Measurements from ENCODE around the gene RPRML.

DNA sequence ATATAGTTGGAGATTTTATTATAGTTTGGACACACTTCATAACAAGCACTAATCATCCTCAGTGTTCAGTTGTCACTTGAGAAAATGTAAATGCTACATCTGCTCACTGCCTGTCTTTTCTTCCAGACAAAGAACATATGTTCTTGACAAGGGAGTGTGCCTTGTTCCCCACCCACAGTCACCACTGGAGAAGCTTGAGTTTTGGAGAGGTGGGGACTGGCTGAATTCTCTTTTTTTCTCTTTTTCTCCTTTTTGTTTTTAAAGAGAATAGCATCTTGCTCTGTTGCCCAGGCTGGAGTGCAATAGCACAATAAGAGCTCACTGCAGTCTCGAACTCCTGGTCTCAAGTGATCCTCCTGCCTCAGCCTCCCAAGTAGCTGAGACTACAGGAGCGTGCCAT lies 15.5 kb downstream of the RPRML start:
- TF ChIP-seq, protein P1, sequence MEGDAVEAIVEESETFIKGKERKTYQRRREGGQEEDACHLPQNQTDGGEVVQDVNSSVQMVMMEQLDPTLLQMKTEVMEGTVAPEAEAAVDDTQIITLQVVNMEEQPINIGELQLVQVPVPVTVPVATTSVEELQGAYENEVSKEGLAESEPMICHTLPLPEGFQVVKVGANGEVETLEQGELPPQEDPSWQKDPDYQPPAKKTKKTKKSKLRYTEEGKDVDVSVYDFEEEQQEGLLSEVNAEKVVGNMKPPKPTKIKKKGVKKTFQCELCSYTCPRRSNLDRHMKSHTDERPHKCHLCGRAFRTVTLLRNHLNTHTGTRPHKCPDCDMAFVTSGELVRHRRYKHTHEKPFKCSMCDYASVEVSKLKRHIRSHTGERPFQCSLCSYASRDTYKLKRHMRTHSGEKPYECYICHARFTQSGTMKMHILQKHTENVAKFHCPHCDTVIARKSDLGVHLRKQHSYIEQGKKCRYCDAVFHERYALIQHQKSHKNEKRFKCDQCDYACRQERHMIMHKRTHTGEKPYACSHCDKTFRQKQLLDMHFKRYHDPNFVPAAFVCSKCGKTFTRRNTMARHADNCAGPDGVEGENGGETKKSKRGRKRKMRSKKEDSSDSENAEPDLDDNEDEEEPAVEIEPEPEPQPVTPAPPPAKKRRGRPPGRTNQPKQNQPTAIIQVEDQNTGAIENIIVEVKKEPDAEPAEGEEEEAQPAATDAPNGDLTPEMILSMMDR (IDR thresholded peaks at IDR 0.05), result no peak
- no peak for TF ChIP-seq POLR2A (IDR thresholded peaks at IDR 0.05)

Data from heart left ventricle (tissue), 13 donors.